ENCODE data around the gene ERH. TPM values are rescaled to one million over a fixed set of nuclear protein-coding genes. Genes with fewer than 3 reads are reported as not detected.
"Not testable (repeated sequence)": the region's sequence is repeated elsewhere in the genome, so short reads cannot be mapped to it uniquely, and the experiment has no call there.

Gene ERH
- polyA plus RNA-seq (2013, experiment 1 of 2; ENCODE audit: insufficient read length), result 224 TPM
- polyA plus RNA-seq (2013, experiment 2 of 2; ENCODE audit: insufficient read length), result 252 TPM

- DNase-seq, result peak; percentile 98
Observed at GRCh38 chr14:69398053-69398817, at the start of gene ERH, which contains the start of gene SLC39A9. ERH (minus strand) TSS chr14:69398299; CDS start chr14:69398233, 66 bp downstream. SLC39A9 (plus strand) TSS chr14:69398692; CDS start chr14:69399370, 678 bp downstream.

GRCh38 chr14:69443296-69443805, 45.3 kb upstream of the ERH start:
- DNase-seq, result no peak

- DNase-seq, result peak; percentile 18
Observed at GRCh38 chr14:69441948-69442347, 43.8 kb upstream of the ERH start.

- no peak for DNase-seq
Observed at GRCh38 chr14:69439521-69440270, 41.6 kb upstream of the ERH start.

- no peak for DNase-seq
Observed at GRCh38 chr14:69432364-69432763, 34.3 kb upstream of the ERH start.

GRCh38 chr14:69430306-69430939, 32.3 kb upstream of the ERH start:
- no peak for DNase-seq

- no peak for DNase-seq
Observed at GRCh38 chr14:69429643-69430042, 31.5 kb upstream of the ERH start.

GRCh38 chr14:69428289-69428998, 30.3 kb upstream of the ERH start:
- no peak for DNase-seq

- DNase-seq, result no peak
Observed at GRCh38 chr14:69427596-69427995, 29.5 kb upstream of the ERH start.

- DNase-seq, result peak; percentile 26
Observed at GRCh38 chr14:69424149-69424923, 26.2 kb upstream of the ERH start.

- peak; percentile 46 for DNase-seq
Observed at GRCh38 chr14:69423279-69423678, 25.2 kb upstream of the ERH start.

GRCh38 chr14:69416087-69416486, 18.0 kb upstream of the ERH start:
- not testable (repeated sequence) for DNase-seq

GRCh38 chr14:69413483-69413882, 15.4 kb upstream of the ERH start:
- no peak for DNase-seq

- DNase-seq, result no peak
Observed at GRCh38 chr14:69408331-69408960, 10.3 kb upstream of the ERH start.

- no peak for DNase-seq
Observed at GRCh38 chr14:69405762-69406161, 7.7 kb upstream of the ERH start.

- DNase-seq, result no peak
Observed at GRCh38 chr14:69404883-69405282, 6.8 kb upstream of the ERH start.

- no peak for DNase-seq
Observed at GRCh38 chr14:69404478-69404877, 6.4 kb upstream of the ERH start.

- no peak for DNase-seq
Observed at GRCh38 chr14:69401841-69402240, 3.7 kb upstream of the ERH start.

- DNase-seq, result no peak
Observed at GRCh38 chr14:69400154-69400553, 2.1 kb upstream of the ERH start.

- no peak for DNase-seq
Observed at GRCh38 chr14:69399750-69400149, 1.7 kb upstream of the ERH start.

GRCh38 chr14:69398818-69399210, 715 bp upstream of the ERH start:
- DNase-seq, result no peak
